Smooth muscle cell of the brain vasculature (primary cell): ENCODE measurements around the gene MRAS.
"Not testable (repeated sequence)": the region's sequence is repeated elsewhere in the genome, so short reads cannot be mapped to it uniquely, and the experiment has no call there.

Experiments
- DNase-seq: peaks from one replicate; pipeline ENCODE4 v3.0.0-alpha.2; 2012; ENCODE audit warnings: low read depth, low spot score

The MRAS gene

DNA sequence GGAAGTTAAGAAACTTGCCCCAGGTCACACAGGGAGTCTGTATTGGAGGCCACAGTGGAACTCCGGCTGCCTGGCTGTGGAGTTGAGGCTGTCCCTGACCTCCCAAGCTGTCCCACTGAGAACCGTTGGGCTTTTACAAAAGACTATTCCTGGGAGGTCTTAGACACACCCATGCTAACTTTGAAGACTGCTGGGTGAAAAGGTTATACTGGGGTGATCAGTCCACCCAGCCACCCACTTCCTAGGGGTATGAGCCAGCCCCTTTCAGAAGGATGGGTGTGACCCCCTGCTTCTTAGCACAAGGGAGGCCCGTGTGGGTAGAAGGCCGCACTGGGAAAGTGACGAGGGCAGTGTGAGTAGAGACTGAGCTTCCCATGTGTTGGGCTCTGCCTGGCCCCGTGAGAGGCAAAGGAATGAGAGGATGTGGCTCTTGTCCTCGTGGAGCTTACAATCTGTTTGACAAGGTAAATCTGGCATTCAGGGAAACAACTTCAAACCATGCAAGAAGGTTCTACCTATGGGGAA is 19.0 kb downstream of the MRAS start:
- no peak for DNase-seq

- DNase-seq = no peak
Measured at GRCh38 chr3:138367911-138368310, 19.5 kb downstream of the MRAS start.

- no peak for DNase-seq
Measured at GRCh38 chr3:138369151-138369900, 20.9 kb downstream of the MRAS start.

- DNase-seq = no peak
Measured at GRCh38 chr3:138370321-138370720, 21.9 kb downstream of the MRAS start.

- no peak for DNase-seq
Measured at GRCh38 chr3:138371070-138371965, 22.9 kb downstream of the MRAS start.

DNA sequence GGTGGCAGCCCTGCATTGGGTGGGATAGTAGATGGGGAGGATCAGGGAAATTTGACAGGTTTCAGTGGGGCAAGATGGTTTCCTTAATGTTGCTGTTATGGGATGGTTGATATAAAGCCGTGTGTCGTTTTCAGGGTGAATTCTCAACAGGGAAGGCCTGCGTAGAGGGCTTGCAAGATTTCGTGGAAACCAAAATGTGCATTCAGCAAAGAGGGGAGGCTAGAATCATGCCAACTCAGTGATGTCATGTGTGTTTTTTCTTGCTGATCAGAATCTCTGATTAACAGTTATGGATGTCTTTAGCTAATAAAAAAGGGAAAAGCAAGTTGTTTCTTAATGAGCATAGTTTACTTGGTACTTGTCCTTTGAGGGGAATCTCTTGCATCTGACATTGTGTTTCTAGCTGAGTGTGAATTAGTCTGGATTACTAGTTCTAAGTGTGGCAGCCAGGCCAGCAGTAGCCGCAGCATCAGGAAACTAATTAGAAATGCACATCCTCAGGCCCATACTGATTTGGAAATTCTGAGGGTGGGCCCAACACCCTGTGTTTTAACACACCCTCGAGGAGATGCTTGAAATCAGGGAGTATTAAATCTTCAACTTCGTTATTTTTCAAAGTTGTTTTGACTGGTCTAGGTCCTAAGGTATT is 24.8 kb downstream of the MRAS start:
- DNase-seq = no peak

DNA sequence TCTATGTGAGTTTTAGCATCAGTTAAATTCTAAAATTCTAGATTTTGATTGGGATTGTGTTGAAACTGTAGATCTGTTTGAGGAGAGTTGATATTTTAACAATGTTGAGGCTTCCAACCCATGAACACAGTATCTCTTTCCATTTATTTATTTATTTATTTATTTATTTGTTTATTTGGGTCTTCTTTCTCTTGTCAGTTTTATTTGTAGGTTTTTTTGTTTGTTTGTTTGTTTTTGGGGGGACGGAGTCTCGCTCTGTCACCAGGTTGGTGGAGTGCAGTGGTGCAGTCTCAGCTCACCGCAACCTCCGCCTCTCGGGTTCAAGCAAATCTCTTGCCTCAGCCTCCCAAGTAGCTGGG is 25.3 kb downstream of the MRAS start:
- no peak for DNase-seq

DNA sequence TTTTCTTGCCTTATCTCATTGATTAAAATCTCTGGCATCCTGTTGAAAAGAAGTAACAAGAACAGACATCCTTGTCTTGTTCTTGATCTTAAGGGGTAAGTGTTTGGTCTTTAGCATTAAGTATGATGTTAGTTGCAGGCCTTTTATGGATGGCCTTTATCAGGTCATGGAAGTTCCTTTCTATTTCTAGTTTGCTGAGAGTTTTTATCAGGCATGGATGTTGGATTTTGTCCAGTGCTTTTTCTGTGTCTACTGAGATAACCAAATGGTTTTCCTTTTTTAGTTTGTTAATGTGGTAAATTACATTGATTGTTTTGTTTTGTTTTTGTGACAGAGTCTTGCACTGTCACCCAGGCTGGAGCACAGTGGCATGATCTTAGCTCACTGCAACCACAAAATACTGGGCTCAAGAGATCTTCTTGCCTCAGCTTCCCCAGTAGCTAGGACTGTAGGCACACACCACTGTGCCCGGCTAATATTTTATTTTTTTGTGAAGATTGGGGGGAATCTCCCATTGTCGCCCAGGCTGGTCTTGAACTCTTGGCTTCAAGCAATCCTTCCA is 26.3 kb downstream of the MRAS start:
- no peak for DNase-seq

DNA sequence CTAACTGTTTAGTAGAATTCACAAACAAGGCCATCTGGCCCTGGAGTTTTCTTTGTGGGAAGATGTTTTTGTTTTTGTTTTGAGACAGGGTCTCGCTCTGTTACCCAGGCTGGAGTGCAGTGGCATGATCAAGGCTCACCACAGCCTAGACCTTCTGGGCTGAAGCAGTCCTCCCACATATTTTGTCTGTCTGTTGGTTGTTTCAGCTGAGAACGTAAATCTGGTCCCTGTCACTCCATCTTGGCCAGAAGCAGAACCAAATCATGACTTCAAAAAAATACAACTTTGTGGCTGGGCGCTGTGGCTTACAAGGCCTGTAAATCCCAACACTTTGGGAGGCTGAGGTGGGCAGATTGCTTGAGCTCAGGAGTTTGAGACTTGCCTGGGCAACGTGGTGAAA is 27.1 kb downstream of the MRAS start:
- DNase-seq = no peak

GRCh38 chr3:138376663-138377062 is 28.3 kb downstream of the MRAS start:
- no peak for DNase-seq

DNA sequence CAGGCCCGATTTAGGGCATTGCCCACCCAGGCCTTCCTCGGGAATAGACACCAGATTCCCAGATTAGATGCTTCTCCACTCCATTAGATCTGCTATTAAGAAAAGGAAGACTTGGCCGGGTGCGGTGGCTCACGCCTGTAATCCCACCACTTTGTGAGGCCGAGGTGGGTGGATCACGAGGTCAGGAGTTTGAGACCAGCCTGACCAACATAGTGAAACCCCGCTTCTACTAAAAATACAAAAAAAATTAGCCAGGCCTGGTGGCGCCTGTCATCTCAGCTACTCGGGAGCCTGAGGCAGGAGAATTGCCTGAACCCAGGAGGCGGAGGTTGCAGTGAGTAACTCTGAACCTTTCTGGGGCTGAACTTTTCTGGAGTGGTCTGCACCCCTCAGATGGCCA is 28.8 kb downstream of the MRAS start:
- DNase-seq = not testable (repeated sequence)

- DNase-seq = no peak
Measured at GRCh38 chr3:138377804-138378203, 29.4 kb downstream of the MRAS start.

DNA sequence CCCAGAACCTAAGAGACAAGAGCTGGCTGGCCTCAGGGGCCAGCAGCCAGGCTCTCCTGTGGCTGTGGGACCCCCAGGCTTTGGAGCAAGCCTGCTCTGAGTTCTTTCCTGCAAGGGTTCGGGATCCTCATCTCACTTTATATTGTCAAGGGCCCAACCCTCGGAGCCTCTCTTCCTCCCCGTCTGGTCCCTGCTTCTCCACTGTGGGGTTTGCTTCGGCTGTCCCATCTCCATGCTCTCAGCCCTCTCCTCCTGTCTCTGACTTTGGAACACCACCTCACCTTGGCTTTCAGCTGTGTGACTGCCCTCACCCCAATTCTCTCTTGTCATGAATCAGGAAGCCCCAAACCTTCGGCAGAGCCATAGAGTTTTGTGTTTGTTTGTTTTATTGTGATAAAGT is 30.0 kb downstream of the MRAS start:
- no peak for DNase-seq

- no peak for DNase-seq
Measured at GRCh38 chr3:138378990-138379389, 30.6 kb downstream of the MRAS start.

- DNase-seq = no peak
Measured at GRCh38 chr3:138381413-138381901, 33.1 kb downstream of the MRAS start.

- no peak for DNase-seq
Measured at GRCh38 chr3:138381950-138382715, 33.8 kb downstream of the MRAS start.

DNA sequence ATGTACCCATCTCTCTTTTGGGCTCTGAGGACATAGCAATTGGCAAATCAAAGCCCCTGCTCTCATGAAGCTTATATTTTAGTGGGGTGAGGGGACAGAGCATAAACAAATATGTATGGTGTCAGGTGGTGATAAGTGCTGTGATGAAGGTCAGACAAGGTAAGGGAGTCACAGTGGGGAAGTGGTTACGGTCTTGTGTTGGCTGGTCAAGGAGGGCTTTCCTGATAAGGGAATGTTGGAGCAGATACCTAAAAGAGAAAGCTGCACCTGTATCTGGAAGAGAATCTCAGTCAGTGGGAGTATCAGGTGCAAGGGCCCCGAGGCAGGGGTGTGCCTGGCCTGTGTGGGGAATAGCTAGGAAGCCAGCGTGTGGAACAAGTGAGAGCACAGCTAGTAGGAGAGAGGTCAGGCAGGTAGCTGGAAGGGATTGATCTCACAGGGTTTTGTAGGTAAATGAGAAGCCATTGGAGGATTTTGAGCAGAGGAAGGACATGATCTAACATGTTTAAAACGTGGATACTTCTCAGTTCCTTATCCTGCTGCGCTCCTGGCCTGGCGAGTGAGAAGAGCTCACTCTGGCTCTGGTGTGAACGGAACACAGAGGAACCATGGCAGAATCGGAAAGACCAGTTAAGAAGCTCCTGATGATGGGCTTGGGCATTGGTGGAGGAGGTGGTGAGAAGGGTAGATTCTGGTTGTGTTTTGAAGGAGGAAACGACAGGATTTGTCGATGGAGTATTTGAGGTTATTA is 35.5 kb downstream of the MRAS start:
- no peak for DNase-seq

GRCh38 chr3:138384531-138384930 is 36.2 kb downstream of the MRAS start:
- no peak for DNase-seq

DNA sequence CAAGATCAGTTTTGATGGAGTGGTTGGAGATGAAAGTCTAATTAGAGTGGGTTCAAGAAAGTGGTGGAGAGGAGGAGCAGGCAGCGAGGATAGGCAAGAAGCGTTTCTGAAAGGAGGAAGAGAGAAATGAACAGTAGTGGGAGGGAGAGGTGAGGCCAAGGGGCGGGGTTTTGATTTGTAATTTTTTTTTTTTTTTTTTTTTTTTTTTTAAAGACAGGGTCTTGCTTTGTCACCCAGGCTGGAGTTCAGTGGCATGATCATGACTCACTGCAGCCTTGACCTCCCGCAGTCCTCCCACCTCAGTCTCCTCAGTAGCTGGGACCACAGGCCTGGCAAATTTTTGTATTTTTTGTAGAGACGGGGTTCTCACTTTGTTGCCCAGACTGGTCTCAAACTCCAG is 36.6 kb downstream of the MRAS start:
- no peak for DNase-seq

DNA sequence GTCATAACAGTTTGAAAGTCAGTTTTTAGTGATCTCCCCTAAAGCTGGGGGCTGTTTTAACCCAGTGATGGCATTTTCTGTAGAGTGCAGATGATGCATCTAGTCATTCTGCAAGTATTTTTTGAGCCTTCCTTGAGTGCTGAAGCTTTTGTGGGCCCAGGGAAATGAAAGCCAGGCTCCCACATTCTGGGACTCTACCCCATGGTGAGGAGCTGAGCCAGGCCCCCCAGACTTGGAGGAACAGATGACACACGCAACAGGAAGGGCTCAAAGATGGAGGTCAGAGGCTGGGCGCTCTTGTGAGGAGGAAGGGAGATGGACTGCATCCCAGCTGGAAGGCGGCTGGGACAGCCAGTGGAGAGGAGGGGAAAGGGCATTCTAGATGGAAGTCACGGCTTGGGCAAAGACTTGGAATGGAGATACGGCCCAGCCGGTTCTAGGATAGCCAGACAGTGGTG is 40.8 kb downstream of the MRAS start:
- DNase-seq = no peak
